Uterus (tissue), 4 donors: Measurements from ENCODE around the gene DLG3. TPM values are rescaled to one million over a fixed set of nuclear protein-coding genes. Genes with fewer than 3 reads are reported as not detected.

ENCODE experiments used
- DNase-seq, 2 donors: peaks; one replicate each; pipeline ENCODE4 v3.0.0-alpha.2; 2019 to 2020
- H3K27ac ChIP-seq, 2 donors: fragments of 200-600 bp; sonication (generic); 1 replicate in 1 of 2; 2 replicates in 1 of 2; pipeline ENCODE4 v1.5.1; 2016 to 2018
- H3K27me3 ChIP-seq, 2 donors: fragments of 200-600 bp; sonication (generic); one replicate each; pipeline ENCODE4 v1.5.1; 2018 to 2019; ENCODE audit warnings: control low read depth in 1 of 2
- H3K36me3 ChIP-seq, 2 donors: fragments of 200-600 bp; sonication (generic); one replicate each; pipeline ENCODE4 v1.5.1; 2019; ENCODE audit warnings: control low read depth in 1 of 2
- H3K4me1 ChIP-seq, 2 donors: fragments of 200-600 bp; sonication (generic); one replicate each; pipeline ENCODE4 v1.5.1; 2018 to 2019; ENCODE audit warnings: control low read depth in 1 of 2
- H3K4me3 ChIP-seq, 2 donors: fragments of 200-600 bp; sonication (generic); 1 replicate in 1 of 2; 2 replicates in 1 of 2; pipeline ENCODE4 v1.5.1; 2018 to 2019; ENCODE audit warnings: mild to moderate bottlenecking in 1 of 2
- H3K9me3 ChIP-seq, 2 donors: fragments of 200-600 bp; sonication (generic); one replicate each; pipeline ENCODE4 v1.5.1; 2019; ENCODE audit warnings: control low read depth in 1 of 2
- POLR2A ChIP-seq, 2 donors: fragments of 450-650 bp; IDR thresholded peaks; one replicate each; pipeline ENCODE4 v1.6.1; 2016; ENCODE audit warnings: antibody characterized with exemption in 2 of 2, mild to moderate bottlenecking in 1 of 2, moderate library complexity in 1 of 2
- intact Hi-C: fragments of 100-400 bp; cut with DNase I; formaldehyde crosslinking; loops from one replicate; pipeline ENCODE4 v1.15.1; 2023; ENCODE audit warnings: low total_unique reads
- total RNA-seq, 4 donors: library from RNA; depleted of rRNA in 3 of 4; stranded (reverse); fragments of >200 nt in 3 of 4; gene quantifications; one replicate each; pipeline versions ENCODE4 v1.1.0 to v1.2.4, GENCODE V29; 2014 to 2023
- TF ChIP-seq, protein P1 (sequence below), 4 experiments: fragments of 200-600 bp in 2 of 4; fragments of 450-650 bp in 2 of 4; sonication (generic) in 2 of 4; IDR thresholded peaks; one replicate each; pipeline ENCODE4 v1.5.1; 2016 to 2019; ENCODE audit warnings: antibody characterized with exemption in 4 of 4, mild to moderate bottlenecking in 2 of 4, moderate library complexity in 1 of 4
- donor health status: DM: yes; HTN: yes; CAD: no.

DLG3 gene
- total RNA-seq, 4 donors from 2014 or later, result 4.9 to 72.6 (median 33.5) TPM

DNA sequence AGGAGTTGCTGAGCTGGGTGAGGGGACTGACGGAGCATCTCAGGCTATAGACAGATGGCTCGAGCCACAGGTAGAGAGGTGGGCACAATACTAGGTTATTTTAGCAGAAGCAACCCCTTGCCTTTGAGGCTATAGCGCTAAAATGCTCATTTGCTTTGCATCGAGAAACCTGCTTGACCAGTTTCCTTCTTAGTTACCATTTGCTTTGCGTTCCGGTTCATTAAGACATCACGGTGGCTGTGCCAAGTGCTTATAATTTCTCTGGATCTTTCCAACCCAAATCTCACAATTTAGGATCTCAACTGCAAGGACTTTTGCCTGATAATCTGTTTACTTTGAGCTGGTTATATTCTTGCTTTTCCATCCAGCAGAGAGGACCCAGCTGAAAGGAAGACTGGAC lies 40.8 kb downstream of the DLG3 start:
- intact Hi-C loops, result no loop called here
- Histone ChIP-seq H3K27me3 (no peaks in the 10 kb centered on the region), H3K9me3 (no peaks in the 10 kb centered on the region), H3K27ac (no peak overlapping the region), H3K36me3 (no peaks in the 10 kb centered on the region), H3K4me1 (no peaks in the 10 kb centered on the region), H3K4me3 (no peak overlapping the region)
- no peak for TF ChIP-seq POLR2A (IDR thresholded peaks at IDR 0.05)
- TF ChIP-seq, protein P1, sequence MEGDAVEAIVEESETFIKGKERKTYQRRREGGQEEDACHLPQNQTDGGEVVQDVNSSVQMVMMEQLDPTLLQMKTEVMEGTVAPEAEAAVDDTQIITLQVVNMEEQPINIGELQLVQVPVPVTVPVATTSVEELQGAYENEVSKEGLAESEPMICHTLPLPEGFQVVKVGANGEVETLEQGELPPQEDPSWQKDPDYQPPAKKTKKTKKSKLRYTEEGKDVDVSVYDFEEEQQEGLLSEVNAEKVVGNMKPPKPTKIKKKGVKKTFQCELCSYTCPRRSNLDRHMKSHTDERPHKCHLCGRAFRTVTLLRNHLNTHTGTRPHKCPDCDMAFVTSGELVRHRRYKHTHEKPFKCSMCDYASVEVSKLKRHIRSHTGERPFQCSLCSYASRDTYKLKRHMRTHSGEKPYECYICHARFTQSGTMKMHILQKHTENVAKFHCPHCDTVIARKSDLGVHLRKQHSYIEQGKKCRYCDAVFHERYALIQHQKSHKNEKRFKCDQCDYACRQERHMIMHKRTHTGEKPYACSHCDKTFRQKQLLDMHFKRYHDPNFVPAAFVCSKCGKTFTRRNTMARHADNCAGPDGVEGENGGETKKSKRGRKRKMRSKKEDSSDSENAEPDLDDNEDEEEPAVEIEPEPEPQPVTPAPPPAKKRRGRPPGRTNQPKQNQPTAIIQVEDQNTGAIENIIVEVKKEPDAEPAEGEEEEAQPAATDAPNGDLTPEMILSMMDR (IDR thresholded peaks at IDR 0.05), result no peak
- DNase-seq, result no peak

GRCh38 chrX:70488856-70489255 lies 44.2 kb downstream of the DLG3 start:
- DNase-seq, result no peak
- intact Hi-C loops, result no loop called here
- Histone ChIP-seq H3K27ac (no peak overlapping the region), H3K9me3 (no peaks in the 10 kb centered on the region), H3K4me3 (no peak overlapping the region), H3K27me3 (no peaks in the 10 kb centered on the region), H3K4me1 (no peaks in the 10 kb centered on the region), H3K36me3 (no peaks in the 10 kb centered on the region)
- TF ChIP-seq POLR2A (IDR thresholded peaks at IDR 0.05), result no peak
- TF ChIP-seq, protein P1 (IDR thresholded peaks at IDR 0.05), result no peak

GRCh38 chrX:70494441-70494840 lies 49.8 kb downstream of the DLG3 start:
- Histone ChIP-seq H3K27ac (no peak overlapping the region), H3K36me3 (no peaks in the 10 kb centered on the region), H3K27me3 (no peaks in the 10 kb centered on the region), H3K9me3 (no peaks in the 10 kb centered on the region), H3K4me3 (no peak overlapping the region), H3K4me1 (no peaks in the 10 kb centered on the region)
- no peak for DNase-seq
- TF ChIP-seq, protein P1 (IDR thresholded peaks at IDR 0.05), result no peak
- TF ChIP-seq POLR2A (IDR thresholded peaks at IDR 0.05), result no peak
- intact Hi-C loops, result no loop called here

DNA sequence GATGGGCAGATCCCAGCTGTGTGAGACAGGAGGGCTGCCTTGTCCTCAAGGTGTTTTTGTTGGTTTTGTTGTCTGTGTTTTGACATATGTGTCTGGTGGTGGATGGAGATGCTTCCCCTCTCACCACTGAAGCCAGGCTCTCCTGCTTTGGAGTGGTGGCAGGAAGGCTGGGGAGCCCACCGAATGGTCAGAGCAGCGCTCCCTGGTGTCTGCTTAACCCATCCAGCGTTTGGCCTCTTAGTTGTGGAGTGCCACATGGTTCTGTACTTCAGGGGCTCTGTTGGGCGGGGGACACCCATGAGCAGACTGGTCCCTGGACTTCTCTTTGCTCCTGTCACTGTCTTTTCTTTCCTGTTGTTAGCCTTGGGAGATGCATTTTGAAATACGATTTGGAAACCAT lies 51.9 kb downstream of the DLG3 start:
- Histone ChIP-seq H3K9me3 (no peaks in the 10 kb centered on the region), H3K4me3 (no peak overlapping the region), H3K36me3 (no peaks in the 10 kb centered on the region), H3K27ac (no peak overlapping the region), H3K27me3 (no peaks in the 10 kb centered on the region), H3K4me1 (no peaks in the 10 kb centered on the region)
- TF ChIP-seq, protein P1 (IDR thresholded peaks at IDR 0.05), result no peak
- no peak for TF ChIP-seq POLR2A (IDR thresholded peaks at IDR 0.05)
- DNase-seq, result no peak
- intact Hi-C loops, result no loop called here

DNA sequence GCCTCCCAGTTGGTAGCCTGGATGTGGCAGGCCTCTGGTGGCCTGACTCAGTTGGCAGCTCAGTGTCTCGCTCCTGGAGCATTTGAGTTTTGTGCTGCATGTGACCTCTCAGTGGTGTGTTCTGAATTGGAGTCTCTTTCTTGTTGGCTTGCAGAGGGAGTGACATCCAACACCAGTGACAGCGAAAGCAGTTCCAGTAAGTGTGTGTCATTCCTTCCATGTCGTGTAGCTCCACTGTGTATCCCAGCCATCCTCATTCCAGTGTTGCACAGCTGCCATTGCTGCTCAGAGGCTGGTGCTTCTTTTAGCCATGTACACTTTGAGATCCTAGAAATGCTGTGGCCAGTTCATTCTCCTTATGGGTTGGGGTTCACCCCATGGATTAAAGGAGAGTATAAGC lies 52.4 kb downstream of the DLG3 start:
- Histone ChIP-seq H3K27ac (no peak overlapping the region), H3K4me3 (no peak overlapping the region), H3K36me3 (no peaks in the 10 kb centered on the region), H3K27me3 (no peaks in the 10 kb centered on the region), H3K4me1 (no peaks in the 10 kb centered on the region), H3K9me3 (no peaks in the 10 kb centered on the region)
- intact Hi-C loops, result no loop called here
- no peak for DNase-seq
- TF ChIP-seq, protein P1 (IDR thresholded peaks at IDR 0.05), result no peak
- no peak for TF ChIP-seq POLR2A (IDR thresholded peaks at IDR 0.05)
